HG03135 (cell line): ENCODE measurements around the gene RPLP1.

Experiments used
- ATAC-seq: cut with Tn5 transposase; IDR thresholded peaks from one replicate; pipeline ENCODE4 v1.9.1; 2021; ENCODE audit warnings: mild to moderate bottlenecking, moderate library complexity; ENCODE audit not compliant: unreplicated experiment

RPLP1 gene

GRCh38 chr15:69496001-69496400 lies 43.4 kb downstream of the RPLP1 start:
- ATAC-seq = no peak

DNA sequence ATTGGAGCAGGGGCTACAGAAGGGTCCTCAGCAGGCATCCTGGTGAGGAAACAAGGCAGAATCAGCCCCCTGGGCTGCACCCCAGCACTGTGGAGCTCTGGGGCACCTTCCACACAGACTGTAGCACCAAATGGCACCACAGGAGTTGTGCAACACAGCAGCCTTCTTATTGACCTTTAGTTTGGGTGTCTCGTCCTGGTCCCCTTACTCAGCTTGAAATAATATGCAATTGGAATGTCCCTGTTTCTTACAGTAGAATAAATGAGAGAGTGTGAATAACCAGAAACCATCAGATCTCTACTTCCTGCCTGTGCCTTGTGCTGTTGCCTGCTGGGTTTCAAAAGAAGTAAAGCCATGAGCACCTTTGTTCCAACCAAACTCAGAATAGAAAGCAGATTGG lies 44.5 kb downstream of the RPLP1 start:
- ATAC-seq = no peak

DNA sequence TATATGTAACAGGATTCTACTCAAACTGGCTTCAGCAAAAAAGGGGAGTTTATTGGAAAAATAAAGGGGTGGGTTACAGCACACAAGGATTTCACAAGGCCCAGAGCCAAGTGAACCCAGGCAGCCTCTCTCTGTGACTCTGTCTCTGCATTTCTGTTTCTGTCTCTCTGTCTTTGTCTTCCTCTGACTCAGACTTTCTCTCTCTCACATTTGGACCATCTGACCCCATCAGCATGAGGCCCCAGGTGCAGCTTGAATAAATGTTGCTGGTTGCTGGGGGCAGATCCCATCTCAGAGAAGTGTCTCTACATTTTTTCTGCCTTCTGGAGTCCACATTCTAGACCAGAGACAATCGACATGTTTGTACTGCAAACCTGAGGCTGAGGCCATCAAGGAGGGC lies 45.0 kb downstream of the RPLP1 start:
- ATAC-seq = no peak

DNA sequence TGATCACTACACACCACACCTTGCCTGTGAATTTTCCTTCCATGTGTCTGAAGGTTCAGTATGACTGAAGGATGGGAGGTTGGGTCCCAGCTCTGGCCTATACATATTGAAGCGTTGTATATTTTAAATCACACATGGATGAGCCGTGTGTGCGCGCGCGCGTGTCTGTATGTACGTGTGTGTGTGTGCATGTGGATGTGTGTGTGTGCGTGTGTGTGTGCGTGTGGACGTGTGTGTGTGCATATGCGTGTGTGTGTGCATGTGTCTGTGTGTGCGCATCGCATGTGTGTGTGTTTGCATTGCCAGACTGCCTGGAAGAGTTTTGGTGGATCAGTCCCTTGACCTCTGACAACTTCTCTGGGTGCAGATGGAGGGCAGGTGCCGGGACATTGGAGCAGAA lies 45.7 kb downstream of the RPLP1 start:
- ATAC-seq = no peak

DNA sequence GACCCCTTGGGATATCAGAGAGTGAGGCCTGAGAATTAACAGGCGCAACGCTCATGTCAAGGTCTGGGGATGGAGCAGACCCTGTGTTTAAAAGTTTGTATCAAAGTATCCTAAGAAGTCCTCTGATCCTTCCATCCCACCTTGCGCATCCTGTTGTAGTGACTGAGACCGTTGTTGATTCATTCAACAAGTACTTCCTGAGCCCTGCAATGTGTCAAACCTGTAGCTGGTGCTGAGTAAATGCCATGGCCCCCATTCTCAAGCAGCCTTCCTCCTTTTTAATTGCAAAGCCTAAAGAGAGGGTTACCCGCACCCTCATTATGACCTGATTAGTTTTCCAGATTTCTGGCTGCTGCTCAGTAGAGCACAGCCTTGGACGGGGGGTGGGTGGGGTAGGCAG lies 46.4 kb downstream of the RPLP1 start:
- no peak for ATAC-seq

DNA sequence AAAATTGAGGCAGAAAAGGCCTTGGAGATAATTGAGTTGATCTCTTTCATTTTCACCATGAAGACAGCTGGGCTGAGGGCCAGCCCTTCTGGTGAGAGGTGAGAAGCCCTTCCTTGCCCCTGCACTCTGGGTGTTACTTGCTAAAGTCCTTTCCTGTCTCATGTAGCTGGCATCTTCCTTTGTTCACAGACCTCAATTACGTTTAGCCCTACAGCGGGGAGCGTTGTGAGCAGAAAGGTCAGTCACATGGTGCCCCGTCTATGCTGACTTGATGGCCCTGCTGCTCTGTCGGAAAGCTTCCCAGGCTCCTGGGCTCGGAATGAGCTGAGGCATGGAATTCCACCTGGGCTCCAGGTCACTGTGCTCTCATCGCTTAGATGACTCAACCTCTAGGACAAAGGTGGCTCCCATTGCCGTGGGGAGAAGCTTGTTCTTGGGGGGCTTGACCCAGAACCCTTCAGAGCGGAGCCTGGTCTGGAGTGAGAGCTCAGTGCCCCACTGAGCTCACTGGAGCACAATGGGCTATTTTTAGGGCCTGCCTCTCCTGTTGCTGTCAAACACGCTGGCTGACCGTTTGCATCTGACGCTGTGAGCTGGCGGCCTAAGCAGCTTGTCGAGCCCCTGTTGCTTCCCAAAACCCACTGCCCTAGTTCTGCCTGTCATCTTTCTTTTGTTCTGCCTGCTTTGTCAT lies 47.0 kb downstream of the RPLP1 start:
- ATAC-seq = no peak

GRCh38 chr15:69500339-69500738 lies 47.7 kb downstream of the RPLP1 start:
- no peak for ATAC-seq

GRCh38 chr15:69501456-69501855 lies 48.8 kb downstream of the RPLP1 start:
- no peak for ATAC-seq

- ATAC-seq = no peak
These were observed 49.9 kb downstream of the RPLP1 start for GRCh38 chr15:69502470-69503045.

DNA sequence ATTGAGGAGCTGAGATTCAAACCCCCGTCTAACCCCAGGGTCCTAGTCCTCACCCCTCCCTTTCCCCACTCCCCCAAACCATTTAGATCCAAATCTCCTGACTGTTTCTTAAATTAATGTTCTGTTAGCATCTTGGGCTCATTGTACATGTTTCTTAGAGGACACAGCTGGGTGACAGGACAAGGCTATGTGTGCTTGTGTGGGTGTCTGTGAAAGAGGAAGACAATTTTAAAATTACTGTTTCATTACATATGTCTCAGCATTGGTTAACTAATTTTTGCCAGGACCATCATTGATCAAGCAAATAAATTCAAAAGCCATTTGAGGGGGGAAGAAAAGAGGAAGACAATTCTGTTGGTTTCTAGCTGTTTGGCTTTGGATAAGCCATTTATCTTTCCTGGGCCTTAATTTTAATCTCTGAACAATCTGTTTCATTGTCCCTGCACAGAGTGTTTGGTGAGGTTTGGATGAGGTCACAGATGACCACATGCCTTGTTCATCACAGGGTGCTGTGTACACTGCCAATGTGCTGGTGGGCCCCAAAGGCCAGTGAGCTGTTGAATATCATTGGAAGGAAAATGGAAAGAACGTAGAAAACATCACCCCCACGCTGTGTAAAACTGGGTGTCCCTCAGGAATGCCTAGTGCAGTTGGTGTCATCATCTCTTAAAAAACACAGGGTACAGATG lies 51.9 kb downstream of the RPLP1 start:
- no peak for ATAC-seq
